CD1c-positive myeloid dendritic cell (primary cell): ENCODE results near the gene AJM1.

ENCODE experiments used
- DNase-seq: peaks from one replicate; pipeline ENCODE4 v3.0.0-alpha.2; 2016; ENCODE audit errors: extremely low spot score

Gene AJM1

DNA sequence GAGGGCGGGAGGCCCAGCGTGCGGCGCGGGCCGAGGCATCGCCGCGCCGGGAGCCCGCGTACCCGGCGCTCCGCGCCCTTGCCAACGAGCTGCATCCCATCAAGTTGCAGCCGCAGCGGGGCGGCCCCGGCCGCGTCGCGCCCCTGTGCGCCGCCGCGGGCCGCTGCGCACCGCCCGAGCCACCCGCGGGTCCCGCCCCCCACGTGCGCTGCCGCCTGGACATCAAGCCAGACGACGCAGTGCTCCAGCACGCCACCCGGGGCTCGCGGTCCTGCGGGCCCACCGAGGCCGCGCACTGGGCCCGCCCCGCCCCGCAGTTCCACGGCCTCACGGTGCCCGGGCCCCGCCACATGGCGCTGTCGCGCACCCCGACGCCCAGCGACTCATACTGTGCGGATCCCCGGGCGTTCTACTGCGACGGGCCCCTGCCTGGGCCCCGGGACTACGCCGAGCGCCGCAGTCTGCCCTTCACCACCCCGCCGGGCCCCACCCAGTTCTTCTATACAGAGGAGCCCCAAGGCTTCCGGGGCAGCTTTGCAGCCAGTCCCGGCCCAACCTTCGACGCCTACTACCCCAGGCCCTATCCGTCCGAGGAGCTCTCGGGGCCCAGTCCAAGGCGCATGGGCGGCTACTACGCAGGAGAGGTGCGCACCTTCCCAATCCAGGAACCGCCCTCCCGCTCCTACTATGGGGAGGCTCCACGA is 2.6 kb downstream of the AJM1 start:
- DNase-seq = peak; percentile 11

DNA sequence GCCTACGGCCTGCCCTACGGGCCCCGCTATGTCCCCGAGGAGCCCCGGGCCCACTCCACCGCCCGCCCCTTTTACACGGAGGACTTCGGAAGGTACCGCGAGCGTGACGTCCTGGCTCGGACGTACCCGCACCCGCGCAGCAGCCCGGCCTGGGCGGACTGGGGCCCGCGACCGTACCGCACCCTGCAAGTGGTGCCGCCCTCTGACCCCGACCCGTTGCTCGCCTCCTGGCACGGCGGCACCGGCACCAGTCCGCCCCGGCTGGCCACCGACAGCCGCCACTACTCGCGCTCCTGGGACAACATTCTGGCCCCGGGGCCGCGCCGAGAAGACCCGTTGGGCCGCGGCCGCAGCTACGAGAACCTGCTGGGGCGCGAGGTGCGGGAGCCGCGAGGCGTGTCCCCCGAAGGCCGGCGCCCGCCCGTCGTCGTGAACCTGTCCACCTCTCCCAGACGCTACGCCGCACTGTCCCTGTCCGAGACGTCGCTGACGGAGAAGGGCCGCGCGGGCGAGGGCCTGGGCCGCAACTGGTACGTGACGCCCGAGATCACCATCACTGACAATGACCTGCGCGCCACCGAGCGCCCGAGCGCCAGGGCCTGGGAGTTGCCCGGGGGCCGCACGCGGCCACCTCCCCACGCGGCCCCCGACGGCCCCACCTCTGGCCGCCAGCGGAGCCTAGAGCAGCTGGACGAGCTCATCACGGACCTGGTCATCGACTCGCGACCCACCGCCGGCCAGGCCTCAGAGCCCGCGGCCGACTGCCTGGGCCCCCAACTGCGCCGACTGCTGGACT is 3.4 kb downstream of the AJM1 start:
- DNase-seq = no peak

DNA sequence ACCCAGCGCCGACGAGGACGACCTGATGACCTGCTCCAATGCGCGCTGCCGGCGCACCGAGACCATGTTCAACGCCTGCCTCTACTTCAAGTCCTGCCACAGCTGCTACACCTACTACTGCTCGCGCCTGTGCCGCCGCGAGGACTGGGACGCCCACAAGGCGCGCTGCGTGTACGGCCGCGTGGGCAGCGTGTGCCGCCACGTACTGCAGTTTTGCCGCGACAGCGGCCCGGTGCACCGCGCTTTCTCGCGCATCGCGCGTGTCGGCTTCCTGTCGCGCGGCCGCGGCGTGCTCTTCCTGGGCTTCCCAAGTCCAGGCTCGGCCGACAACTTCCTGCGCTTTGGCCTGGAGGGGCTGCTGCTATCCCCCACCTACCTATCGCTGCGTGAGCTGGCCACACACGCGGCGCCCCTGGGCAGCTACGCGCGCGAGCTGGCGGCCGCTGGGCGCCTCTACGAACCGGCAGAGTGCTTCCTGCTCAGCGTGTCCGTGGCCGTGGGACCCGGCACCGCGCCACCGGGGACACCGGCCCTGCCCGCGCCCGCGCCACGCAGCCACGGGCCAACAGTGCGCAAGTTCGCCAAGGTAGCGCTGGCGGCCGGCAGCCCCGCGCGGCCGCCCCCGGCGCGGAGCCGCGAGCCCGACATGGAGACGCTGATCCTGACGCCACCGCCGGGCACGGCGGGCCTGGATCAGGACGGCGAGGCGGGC is 4.3 kb downstream of the AJM1 start:
- DNase-seq = peak; percentile 23

DNA sequence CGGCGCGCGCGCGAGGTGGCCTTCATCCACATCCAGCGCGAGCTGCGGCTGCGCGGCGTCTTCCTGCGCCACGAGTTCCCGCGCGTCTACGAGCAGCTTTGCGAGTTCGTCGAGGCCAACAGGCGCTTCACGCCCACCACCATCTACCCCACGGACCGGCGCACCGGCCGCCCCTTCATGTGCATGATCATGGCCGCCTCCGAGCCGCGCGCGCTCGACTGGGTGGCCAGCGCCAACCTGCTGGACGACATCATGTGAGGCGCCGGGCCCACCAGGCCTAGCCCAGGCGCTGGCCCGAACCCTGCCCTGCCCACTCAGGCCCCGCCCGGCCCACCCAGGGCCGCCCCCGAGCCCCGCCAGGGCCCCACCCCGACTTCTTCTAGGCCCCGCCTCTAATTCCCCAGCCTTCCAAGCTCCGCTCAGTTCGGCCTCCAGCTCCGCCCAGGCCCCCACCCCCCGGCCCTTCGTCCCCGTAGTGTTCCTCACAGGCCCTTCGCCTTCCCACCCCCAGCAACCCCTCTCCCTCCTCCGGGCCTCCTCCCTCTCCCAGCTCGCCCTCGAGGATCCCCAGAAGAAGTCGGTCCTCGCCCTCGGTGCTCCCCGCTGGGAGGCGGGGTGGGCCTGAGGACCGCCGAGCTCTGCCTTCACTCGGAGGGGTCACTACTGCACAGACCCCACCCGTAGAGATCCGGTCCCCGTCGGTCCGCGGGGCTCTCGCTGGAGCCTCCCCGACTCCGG is 5.0 kb downstream of the AJM1 start:
- DNase-seq = peak; percentile 68

DNA sequence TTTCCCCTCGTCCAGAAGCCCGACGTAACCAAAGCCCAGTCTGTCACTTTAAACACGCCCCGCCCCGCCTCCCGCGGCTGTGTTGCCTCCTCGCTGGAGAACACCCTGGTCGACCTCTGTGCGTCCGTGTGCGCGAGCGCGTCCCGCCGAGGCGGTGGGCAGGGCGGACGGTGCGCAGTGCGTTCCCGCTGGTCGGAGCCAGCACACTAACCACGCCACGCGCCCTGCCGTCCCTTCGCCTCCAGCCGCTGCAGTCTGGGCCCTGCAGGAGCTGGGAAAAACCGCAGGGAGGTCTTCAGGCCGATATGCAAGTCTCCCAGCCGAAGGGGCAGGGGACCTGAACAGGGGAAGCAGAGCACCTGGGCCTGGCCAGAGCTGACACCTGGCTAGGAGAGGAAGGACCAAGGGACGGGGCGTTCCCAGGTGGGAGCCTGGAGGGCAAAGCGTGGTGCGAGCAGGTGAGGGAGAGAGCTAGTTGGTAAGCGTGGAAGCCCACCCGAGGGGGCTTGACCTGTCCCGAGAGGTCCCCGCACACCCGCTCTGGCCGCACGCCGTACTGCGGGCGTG is 5.6 kb downstream of the AJM1 start:
- peak; percentile 92 for DNase-seq

DNA sequence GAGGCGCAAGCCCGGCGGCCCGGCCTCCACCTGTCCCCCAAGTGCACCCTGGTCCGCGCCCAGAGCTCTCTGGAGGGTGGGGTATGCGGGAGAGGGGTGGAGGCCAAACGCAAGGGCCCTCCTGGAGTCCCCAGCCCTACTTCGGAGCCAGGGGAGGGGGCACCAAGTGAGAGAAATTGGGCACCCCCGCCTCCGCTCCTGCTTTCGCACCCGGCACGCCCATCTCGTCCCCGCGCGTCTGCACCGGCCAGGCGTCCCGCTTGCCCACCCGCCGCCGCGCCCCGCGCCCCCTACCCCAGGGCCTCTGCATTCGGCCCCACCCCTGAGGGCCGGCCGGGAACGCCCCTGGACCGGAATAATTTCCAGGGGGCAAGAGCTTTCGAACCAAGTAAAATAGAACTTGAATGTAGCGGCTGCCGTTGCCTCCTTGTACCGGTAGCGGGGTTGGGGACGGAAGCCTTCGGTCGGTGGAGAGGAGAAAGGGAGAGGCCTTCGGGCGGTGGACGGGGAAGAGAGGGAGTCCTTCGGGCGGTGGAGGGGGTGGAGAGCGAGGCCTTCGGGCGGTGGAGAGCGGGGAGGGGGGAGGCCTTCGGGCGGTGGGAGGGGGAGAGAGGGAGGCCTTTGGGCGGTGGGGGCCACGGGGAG is 6.2 kb downstream of the AJM1 start:
- DNase-seq = no peak

DNA sequence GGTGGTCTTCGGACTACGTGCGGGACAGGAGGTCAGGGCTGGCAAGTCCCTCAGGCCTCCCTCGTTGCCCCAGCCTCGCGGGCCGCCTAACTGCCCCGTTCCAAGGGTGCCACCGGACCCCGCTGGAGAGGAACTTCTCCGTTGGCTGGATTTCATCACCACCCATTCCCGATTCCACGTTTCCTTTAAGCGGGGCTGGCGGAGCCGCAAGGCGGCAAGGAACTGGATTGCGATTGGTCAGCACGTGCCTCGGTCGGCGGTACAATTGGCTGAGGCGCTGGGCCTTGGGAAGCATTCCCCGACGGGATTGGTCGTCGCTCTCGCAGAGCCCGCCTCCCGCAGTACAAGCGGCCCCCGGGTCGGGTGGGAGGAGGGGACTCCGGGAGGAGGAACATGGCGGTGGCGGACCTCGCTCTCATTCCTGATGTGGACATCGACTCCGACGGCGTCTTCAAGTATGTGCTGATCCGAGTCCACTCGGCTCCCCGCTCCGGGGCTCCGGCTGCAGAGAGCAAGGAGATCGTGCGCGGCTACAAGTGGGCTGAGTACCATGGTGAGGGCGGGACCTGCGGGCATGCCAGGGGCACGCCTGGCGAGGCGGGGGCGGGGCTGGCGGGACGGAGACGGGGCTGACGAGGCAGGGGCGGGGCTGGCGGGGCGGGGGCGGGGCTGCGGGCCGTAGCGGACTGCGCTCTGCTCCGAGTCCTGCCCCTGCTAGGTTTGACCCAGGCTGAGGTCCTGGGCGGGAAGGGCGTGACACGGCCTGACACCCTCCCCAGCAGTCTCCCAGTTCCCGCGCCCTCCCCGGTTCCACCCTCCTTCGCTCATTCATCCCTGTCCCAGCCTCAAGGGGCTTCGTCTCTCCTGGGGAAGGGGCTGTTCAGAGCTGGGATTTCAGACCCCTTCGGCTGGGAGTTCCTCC is 7.0 kb downstream of the AJM1 start, which contains the start of gene PHPT1:
Gene PHPT1 (plus strand): TSS at position 372 of the 922 bp plus-strand sequence. CDS start 22 bp downstream, at position 394.
- peak; percentile 99 for DNase-seq

DNA sequence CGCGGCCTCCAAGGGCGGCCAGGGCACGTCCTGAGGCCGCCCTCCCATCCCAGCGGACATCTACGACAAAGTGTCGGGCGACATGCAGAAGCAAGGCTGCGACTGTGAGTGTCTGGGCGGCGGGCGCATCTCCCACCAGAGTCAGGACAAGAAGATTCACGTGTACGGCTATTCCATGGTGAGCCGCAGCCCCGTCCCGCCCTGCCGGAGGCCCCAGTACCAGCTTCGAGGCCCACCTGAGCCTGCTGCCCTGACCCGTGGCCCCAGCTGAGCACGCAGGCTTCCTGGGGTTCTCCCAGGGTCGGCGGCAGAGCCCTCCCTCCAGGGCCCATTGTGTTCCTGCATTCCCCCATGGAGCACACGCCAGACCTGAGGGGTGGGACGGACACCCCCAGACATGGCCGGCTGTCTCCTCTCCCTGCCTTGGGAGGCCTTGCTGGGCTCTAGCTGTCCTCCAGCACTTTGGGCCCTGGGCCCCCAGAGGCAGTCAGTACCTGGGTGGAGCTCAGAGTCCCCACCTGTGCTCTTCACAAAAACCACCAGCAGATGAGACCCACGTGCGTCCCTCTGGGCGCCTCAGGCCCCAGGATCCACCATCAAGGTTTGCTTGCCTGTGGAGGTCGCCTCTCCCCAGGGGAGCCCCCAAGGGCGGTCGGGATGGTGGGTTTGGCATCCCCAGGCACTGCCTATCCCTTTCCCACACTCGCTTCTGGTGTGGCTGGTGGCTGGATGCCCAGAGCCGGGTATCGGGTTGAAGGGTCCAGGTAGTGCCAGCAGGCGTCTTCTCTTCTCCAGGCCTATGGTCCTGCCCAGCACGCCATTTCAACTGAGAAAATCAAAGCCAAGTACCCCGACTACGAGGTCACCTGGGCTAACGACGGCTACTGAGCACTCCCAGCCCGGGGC is 7.9 kb downstream of the AJM1 start:
- DNase-seq = no peak

DNA sequence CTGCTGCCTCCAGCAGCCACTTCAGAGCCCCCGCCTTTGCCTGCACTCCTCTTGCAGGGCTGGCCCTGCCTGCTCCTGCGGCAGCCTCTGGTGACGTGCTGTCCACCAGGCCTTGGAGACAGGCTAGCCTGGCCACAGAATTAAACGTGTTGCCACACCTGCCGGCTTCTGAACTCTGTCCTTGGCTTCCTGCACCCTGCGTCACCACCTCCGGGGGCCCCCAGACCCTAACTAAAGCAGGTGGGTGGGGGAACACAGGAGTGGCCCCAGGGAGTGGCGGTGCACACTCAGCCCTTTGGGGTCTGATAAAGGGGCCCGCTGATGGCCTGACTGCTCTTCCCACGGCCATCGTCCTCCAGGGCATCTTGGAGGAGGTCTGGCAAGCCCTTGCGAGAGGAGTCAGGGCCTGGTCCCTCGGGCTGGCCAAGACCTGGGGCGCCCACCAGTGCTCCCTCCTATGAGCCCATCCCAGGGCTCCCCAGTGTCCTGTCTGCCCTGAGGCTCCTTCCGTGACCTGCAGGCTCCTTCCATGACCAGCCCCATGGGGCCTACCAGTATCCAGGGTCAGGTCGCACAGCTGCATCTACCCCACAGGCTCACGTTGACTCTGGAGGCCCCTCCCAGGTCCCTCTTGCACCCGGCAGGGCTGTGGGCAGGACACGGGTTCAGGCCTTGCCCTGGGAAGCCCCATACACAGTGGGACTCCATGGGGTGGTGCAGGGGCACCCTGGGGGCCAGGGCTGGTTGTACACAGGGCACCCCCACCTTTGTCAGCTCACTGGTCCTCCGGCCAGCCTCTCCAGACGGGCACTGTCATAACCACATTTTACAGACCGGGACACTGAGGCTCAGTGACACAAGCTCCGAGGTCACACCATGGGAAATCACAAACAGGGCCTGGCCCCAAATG is 8.8 kb downstream of the AJM1 start:
- DNase-seq = no peak

DNA sequence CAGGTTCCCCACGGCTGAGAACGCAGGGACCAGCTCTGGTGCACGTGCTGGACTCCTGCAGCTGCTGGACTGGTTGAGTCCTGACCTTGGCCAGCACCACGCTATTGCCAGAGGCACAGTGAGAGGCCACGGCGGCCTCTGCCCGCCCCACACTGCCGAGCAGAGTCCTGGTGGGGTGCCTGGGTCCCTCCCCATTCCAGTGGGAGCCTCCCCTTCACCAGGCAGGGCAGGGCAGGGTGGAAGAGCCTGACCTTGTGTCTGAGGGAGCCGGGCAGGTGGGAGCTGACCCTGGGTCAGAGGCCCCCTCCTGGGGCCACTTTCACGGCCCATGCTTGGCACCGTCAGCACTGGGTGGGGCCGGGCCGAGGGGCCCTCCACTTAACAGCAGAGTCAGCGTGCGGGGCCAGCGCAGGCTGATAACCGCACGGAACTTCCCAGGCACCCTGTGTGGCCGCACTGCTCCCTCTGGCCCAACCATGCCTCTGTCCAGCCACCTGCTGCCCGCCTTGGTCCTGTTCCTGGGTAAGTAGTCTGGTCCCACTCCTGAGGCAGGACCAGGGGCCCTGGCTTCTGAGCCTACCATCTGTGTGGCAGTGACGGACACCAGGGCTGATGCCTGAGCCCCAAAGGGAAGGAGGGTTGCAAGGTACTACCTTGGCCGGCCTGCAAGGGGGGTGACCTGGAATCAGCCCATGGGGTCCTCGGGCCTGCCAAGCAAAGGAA is 9.8 kb downstream of the AJM1 start, which contains the start of gene MAMDC4:
Gene MAMDC4 (plus strand): TSS at position 406 of the 723 bp plus-strand sequence. CDS start 71 bp downstream, at position 477.
- DNase-seq = no peak

DNA sequence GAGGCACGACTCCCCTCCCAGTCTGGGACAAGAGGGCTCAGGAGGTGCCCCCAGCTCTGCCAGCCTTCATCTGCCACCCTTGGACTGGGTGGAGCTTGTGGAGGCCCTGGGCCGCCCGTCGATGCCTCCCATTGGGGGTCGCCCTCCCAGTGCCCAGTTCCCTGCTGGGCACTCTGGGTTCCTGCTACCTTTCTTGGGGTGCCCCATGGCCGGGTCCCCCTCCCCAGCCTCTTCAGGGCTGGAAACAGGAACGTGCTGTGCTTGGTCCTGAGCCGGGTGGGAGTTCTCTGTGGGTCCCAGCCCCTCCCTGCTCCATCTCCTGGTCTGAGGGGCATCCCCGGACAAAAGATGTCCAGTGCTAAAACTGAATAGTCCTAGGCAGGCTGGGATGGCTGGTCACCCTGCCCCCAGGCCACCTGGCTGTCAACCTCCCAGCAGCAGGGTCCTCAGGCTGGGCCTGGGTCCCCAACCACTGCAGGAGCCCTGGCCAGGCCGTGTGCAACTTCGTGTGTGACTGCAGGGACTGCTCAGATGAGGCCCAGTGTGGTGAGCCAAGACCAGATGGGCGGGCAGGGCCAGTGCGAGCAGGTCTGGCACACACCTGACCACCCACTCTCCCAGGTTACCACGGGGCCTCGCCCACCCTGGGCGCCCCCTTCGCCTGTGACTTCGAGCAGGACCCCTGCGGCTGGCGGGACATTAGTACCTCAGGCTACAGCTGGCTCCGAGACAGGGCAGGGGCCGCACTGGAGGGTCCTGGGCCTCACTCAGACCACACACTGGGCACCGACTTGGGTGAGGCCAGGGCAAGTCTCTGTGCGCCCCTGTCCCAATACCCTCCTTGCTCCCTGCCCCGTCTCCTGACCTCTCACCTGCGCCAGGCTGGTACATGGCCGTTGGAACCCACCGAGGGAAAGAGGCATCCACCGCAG is 10.7 kb downstream of the AJM1 start:
- no peak for DNase-seq

DNA sequence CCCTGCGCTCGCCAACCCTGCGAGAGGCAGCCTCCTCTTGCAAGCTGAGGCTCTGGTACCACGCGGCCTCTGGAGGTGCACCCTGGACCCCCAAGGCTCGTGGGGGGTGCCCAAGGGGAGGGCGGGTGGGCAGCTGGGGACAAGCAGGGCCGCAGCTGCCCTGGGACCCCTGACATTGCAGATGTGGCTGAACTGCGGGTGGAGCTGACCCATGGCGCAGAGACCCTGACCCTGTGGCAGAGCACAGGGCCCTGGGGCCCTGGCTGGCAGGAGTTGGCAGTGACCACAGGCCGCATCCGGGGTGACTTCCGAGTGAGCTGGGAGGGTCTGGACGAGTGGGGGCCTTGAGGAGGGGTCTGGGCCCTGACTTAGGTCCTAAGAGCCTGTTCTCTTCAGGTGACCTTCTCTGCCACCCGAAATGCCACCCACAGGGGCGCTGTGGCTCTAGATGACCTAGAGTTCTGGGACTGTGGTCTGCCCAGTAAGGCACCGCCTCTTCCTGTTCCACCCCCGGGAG is 11.4 kb downstream of the AJM1 start:
- DNase-seq = no peak

DNA sequence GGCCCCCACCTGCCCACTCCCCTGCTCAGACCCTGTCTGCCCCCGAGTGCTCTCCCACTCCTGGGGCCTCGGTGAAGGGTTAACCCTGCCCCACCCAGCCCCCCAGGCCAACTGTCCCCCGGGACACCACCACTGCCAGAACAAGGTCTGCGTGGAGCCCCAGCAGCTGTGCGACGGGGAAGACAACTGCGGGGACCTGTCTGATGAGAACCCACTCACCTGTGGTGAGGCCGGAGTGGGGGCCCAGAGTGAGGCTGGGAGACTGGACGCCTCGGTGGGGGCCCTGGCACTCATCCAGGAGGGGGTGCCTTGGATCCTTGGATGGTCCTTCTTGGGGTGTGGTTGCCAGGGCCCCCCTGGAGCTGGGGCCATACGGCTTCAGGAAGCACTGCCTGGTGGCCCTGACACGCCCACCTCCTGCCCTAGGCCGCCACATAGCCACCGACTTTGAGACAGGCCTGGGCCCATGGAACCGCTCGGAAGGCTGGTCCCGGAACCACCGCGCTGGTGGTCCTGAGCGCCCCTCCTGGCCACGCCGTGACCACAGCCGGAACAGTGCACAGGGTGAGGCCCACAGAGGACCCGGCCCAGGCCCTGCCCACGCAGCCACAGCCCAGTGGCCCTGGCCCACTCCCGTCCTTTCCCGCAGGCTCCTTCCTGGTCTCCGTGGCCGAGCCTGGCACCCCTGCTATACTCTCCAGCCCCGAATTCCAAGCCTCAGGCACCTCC is 12.0 kb downstream of the AJM1 start:
- no peak for DNase-seq

DNA sequence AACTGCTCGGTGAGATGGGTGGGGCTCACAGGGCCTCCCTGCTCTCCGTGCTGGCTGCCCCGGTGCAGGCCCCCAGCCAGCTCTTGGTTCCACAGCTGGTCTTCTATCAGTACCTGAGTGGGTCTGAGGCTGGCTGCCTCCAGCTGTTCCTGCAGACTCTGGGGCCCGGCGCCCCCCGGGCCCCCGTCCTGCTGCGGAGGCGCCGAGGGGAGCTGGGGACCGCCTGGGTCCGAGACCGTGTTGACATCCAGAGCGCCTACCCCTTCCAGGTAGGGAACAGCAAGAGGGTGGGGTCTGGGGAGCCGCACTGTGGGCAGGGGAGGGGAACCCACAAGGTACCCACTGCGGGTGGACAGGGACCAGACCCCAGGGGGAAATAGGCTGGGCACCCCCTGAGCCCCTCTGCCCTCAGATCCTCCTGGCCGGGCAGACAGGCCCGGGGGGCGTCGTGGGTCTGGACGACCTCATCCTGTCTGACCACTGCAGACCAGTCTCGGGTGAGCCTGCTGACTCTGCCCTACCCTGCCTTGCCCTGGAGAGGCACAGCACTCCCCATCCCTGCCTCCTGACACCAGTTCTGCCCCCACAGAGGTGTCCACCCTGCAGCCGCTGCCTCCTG is 12.7 kb downstream of the AJM1 start:
- no peak for DNase-seq
